Measurements from ENCODE around the gene CNST.
"Not testable (repeated sequence)": the region's sequence is repeated elsewhere in the genome, so short reads cannot be mapped to it uniquely, and the experiment has no call there.

GRCh38 chr1:246589919-246590318 is 23.7 kb downstream of the CNST start:
- not testable (repeated sequence) for TF ChIP-seq POLR2AphosphoS5, CTCF, POLR2A, EP300 (IDR thresholded peaks at IDR 0.05)

All from gastroesophageal sphincter (tissue), 3 donors.